Sigmoid colon (tissue), 4 donors: ENCODE measurements around the gene PCBP1.

Experiments used
- POLR2AphosphoS5 ChIP-seq, 4 donors: sonication (generic); formaldehyde crosslinking; IDR thresholded peaks; one replicate each; pipeline ENCODE4 v1.6.1; 2017; ENCODE audit warnings: antibody characterized with exemption in 4 of 4
- TF ChIP-seq, protein P1 (sequence below), 4 experiments: fragments of 450-650 bp in 3 of 4; fragments of 200-600 bp in 1 of 4; IDR thresholded peaks; one replicate each; pipeline ENCODE4 v1.5.1; 2016 to 2019; ENCODE audit warnings: antibody characterized with exemption in 4 of 4, mild to moderate bottlenecking in 3 of 4, moderate library complexity in 2 of 4

DNA sequence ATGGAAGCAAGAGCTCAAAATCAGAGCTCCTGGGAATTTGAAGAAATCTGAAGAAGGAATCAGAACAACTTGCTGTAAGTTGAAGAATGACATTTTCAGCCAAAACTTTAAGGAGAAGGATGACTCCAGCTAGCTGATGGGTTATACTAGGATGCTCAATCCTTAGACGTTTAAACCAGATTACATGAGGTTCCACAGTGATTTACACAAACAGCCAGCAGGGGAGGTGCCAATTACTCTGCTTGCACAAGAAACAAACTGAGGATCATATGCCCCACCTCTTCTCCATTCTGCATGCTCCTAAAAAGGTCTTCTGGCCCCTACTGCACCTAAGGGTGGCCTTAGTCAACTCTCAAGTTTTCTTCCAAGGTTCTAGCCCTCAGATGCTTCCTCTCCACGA is 47.9 kb upstream of the PCBP1 start:
- TF ChIP-seq, protein P1, sequence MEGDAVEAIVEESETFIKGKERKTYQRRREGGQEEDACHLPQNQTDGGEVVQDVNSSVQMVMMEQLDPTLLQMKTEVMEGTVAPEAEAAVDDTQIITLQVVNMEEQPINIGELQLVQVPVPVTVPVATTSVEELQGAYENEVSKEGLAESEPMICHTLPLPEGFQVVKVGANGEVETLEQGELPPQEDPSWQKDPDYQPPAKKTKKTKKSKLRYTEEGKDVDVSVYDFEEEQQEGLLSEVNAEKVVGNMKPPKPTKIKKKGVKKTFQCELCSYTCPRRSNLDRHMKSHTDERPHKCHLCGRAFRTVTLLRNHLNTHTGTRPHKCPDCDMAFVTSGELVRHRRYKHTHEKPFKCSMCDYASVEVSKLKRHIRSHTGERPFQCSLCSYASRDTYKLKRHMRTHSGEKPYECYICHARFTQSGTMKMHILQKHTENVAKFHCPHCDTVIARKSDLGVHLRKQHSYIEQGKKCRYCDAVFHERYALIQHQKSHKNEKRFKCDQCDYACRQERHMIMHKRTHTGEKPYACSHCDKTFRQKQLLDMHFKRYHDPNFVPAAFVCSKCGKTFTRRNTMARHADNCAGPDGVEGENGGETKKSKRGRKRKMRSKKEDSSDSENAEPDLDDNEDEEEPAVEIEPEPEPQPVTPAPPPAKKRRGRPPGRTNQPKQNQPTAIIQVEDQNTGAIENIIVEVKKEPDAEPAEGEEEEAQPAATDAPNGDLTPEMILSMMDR (IDR thresholded peaks at IDR 0.05): no peak
- TF ChIP-seq POLR2AphosphoS5 (IDR thresholded peaks at IDR 0.05): no peak
